HG03045 (cell line): ENCODE results near the gene NEU1.
"Not testable (repeated sequence)": the region's sequence is repeated elsewhere in the genome, so short reads cannot be mapped to it uniquely, and the experiment has no call there.

Source experiments
- ATAC-seq: cut with Tn5 transposase; IDR thresholded peaks from one replicate; pipeline ENCODE4 v1.9.1; 2021; ENCODE audit warnings: mild to moderate bottlenecking, moderate library complexity; ENCODE audit not compliant: unreplicated experiment

Gene NEU1

GRCh38 chr6:31847276-31847978 lies 15.2 kb downstream of the NEU1 start:
- ATAC-seq: no peak

GRCh38 chr6:31844507-31844906 lies 18.1 kb downstream of the NEU1 start:
- no peak for ATAC-seq

- no peak for ATAC-seq
These were observed 20.6 kb downstream of the NEU1 start for GRCh38 chr6:31842053-31842452.

- not testable (repeated sequence) for ATAC-seq
These were observed 22.9 kb downstream of the NEU1 start for GRCh38 chr6:31839779-31840126.

GRCh38 chr6:31838968-31839367 lies 23.7 kb downstream of the NEU1 start:
- ATAC-seq: no peak

GRCh38 chr6:31838114-31838553 lies 24.5 kb downstream of the NEU1 start:
- not testable (repeated sequence) for ATAC-seq

- no peak for ATAC-seq
These were observed 25.1 kb downstream of the NEU1 start for GRCh38 chr6:31837369-31838113.

- ATAC-seq: no peak
These were observed 25.9 kb downstream of the NEU1 start for GRCh38 chr6:31836474-31837368.

GRCh38 chr6:31836047-31836473 lies 26.6 kb downstream of the NEU1 start:
- ATAC-seq: no peak

GRCh38 chr6:31834367-31835250 lies 28.0 kb downstream of the NEU1 start:
- ATAC-seq: peak; percentile 56

GRCh38 chr6:31831350-31832215 lies 31.0 kb downstream of the NEU1 start:
- ATAC-seq: no peak

GRCh38 chr6:31830886-31831335 lies 31.7 kb downstream of the NEU1 start:
- ATAC-seq: no peak

GRCh38 chr6:31829633-31830283 lies 32.9 kb downstream of the NEU1 start:
- no peak for ATAC-seq

GRCh38 chr6:31827286-31828079 lies 35.1 kb downstream of the NEU1 start, which contains the start of gene HSPA1B:
TSS of gene HSPA1B (plus strand) at chr6:31827738. CDS start at chr6:31827951, 213 bp downstream.
- ATAC-seq: peak; percentile 63

- no peak for ATAC-seq
These were observed 35.8 kb downstream of the NEU1 start for GRCh38 chr6:31826793-31827285.

GRCh38 chr6:31825553-31825952 lies 37.1 kb downstream of the NEU1 start:
- ATAC-seq: no peak

GRCh38 chr6:31823592-31824196 lies 38.9 kb downstream of the NEU1 start:
- not testable (repeated sequence) for ATAC-seq
